ENCODE measurements around the gene BEND4. TPM values are rescaled to one million over a fixed set of nuclear protein-coding genes. Genes with fewer than 3 reads are reported as not detected.

The BEND4 gene
- total RNA-seq, 1 donor from 2014 or later, result not detected

DNA sequence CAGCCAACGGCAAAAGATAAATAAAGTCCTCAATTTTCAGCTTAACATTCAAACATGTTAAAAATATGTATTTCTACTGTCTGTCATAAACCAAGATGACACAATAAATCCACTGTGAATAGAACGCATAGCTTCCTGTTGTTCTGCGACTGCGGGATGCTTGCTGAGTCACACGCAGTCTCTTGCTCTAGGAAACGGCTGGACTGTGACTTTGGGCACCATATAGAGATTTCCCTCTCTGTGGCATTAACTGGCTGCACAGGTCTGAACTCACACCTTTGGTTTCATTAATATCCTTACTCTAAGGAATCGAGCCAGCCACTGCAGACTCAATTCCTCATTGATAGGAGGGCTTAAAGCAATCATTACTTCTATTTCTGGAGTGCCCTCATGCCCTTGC lies 8.4 kb downstream of the BEND4 start:
- no peaks in the 10 kb centered on the region for H3K4me1 ChIP-seq
- DNase-seq, result no peak
- TF ChIP-seq, protein P1, sequence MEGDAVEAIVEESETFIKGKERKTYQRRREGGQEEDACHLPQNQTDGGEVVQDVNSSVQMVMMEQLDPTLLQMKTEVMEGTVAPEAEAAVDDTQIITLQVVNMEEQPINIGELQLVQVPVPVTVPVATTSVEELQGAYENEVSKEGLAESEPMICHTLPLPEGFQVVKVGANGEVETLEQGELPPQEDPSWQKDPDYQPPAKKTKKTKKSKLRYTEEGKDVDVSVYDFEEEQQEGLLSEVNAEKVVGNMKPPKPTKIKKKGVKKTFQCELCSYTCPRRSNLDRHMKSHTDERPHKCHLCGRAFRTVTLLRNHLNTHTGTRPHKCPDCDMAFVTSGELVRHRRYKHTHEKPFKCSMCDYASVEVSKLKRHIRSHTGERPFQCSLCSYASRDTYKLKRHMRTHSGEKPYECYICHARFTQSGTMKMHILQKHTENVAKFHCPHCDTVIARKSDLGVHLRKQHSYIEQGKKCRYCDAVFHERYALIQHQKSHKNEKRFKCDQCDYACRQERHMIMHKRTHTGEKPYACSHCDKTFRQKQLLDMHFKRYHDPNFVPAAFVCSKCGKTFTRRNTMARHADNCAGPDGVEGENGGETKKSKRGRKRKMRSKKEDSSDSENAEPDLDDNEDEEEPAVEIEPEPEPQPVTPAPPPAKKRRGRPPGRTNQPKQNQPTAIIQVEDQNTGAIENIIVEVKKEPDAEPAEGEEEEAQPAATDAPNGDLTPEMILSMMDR (IDR thresholded peaks at IDR 0.05; ENCODE audit: borderline replicate concordance), result no peak
- H3K9me3 ChIP-seq (replicated peaks), result no peaks in the 10 kb centered on the region
- H3K27ac ChIP-seq (replicated peaks), result no peak overlapping the region
- intact Hi-C loops (cut with micrococcal nuclease), result no loop called here
- H3K36me3 ChIP-seq, result no peaks in the 10 kb centered on the region
- H3K27me3 ChIP-seq (ENCODE audit: low read depth), result peaks cover 83% of the 10 kb centered on the region
- no peak overlapping the region for H3K4me3 ChIP-seq

DNA sequence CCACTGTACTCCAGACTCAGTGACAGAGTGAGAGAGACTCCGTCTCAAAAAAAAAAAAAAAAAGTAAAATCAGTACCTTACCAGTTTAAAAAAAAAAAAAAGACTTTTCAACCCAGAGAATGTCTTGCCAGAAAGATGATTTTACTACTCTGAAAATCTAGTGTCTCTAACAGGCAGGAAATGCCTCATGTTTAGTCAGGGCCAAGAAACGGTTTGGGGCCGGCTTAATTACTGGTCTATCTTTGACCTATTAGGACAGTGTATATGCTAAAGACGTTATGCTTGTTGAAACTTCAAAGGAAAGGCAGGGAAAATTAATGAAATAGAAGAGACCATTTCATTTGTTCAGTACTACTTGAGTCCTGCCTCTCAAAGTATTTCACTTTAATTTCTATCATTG lies 9.9 kb downstream of the BEND4 start:
- Histone ChIP-seq H3K36me3 (no peaks in the 10 kb centered on the region), H3K27ac (replicated peaks) (no peak overlapping the region), H3K4me3 (no peak overlapping the region), H3K27me3 (ENCODE audit: low read depth) (peaks cover 69% of the 10 kb centered on the region), H3K4me1 (no peaks in the 10 kb centered on the region), H3K9me3 (replicated peaks) (no peaks in the 10 kb centered on the region)
- TF ChIP-seq, protein P1 (IDR thresholded peaks at IDR 0.05; ENCODE audit: borderline replicate concordance), result no peak
- intact Hi-C loops (cut with micrococcal nuclease), result no loop called here
- no peak for DNase-seq

DNA sequence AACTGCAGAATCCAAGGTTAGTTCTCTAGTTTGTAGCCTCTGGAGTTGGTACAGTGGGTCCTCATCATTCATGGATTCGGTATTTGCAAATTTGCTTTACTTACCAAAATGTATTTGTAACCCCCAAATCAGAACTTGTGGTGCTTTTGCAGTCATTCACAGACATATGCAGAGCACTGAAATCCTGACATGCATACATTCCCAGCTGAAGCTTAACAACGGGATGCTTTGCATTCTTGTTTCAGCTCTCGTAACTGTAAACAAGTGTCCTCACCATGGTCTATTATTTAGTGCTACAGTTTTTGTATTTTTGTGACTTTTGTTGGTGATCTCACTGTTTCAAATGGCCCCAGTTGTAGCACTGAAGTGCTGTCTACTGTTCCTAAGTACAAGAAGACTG lies 16.1 kb downstream of the BEND4 start:
- intact Hi-C loops (cut with micrococcal nuclease), result no loop called here
- Histone ChIP-seq H3K4me1 (no peaks in the 10 kb centered on the region), H3K9me3 (replicated peaks) (no peaks in the 10 kb centered on the region), H3K36me3 (no peaks in the 10 kb centered on the region), H3K27me3 (ENCODE audit: low read depth) (peaks cover 31% of the 10 kb centered on the region), H3K27ac (replicated peaks) (no peak overlapping the region), H3K4me3 (no peak overlapping the region)
- TF ChIP-seq, protein P1 (IDR thresholded peaks at IDR 0.05; ENCODE audit: borderline replicate concordance), result no peak
- no peak for DNase-seq

DNA sequence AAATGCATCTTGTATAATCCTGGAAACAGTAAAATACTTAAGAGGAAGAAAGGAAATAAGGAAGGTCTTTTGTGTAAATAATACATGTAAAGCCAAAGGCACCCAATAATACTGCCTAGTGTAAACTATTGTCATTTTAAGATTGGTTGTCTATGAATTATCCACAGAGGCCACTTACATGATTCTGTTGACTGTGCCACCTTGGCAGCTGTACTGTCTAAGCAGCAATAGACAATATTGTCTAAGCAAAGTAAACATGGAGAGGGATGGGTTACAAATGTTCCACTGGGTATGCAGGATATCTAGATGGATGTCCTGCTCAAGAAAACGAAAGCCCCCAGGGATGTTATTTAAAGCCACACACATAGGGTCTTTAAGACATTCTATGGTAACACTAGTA lies 19.4 kb downstream of the BEND4 start:
- no peaks in the 10 kb centered on the region for H3K9me3 ChIP-seq (replicated peaks)
- TF ChIP-seq, protein P1 (IDR thresholded peaks at IDR 0.05; ENCODE audit: borderline replicate concordance), result no peak
- intact Hi-C loops (cut with micrococcal nuclease), result no loop called here
- no peak for DNase-seq
- no peak overlapping the region for H3K4me3 ChIP-seq
- no peak overlapping the region for H3K27ac ChIP-seq (replicated peaks)
- H3K27me3 ChIP-seq (ENCODE audit: low read depth), result peaks cover 18% of the 10 kb centered on the region
- H3K4me1 ChIP-seq, result no peaks in the 10 kb centered on the region
- no peaks in the 10 kb centered on the region for H3K36me3 ChIP-seq

DNA sequence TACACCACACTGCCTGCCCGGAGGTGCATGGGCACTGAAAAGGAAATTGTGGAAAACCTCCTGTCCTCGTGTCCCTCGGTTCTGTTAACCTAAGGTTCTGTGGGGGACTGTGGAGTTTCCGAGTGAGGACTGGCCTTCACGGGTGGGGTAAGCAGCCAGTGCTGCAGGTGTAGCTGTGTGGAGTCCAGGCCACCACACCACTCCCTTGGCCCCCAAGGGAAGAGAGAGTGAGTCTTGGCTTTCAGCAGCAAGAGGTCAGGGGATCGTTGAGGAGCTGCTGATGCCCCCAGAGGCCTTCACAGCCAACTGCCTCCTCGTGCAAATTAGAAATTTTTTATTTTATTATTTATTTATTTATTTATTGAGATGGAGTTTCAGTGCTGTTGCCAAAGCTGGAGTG lies 20.4 kb downstream of the BEND4 start:
- H3K4me3 ChIP-seq, result no peak overlapping the region
- H3K36me3 ChIP-seq, result no peaks in the 10 kb centered on the region
- TF ChIP-seq, protein P1 (IDR thresholded peaks at IDR 0.05; ENCODE audit: borderline replicate concordance), result no peak
- no peak for DNase-seq
- no peaks in the 10 kb centered on the region for H3K4me1 ChIP-seq
- intact Hi-C loops (cut with micrococcal nuclease), result no loop called here
- H3K27ac ChIP-seq (replicated peaks), result no peak overlapping the region
- H3K9me3 ChIP-seq (replicated peaks), result no peaks in the 10 kb centered on the region
- peaks cover 18% of the 10 kb centered on the region for H3K27me3 ChIP-seq (ENCODE audit: low read depth)

Measured in left ventricle myocardium inferior (tissue), 1 donor.